SH-SY5Y (cell line): Measurements from ENCODE around the gene MYBPC2.

Experiments used
- GATA2 ChIP-seq: IDR thresholded peaks from 2 replicates; pipeline ENCODE4 v1.6.1; 2011; ENCODE audit warnings: mild to moderate bottlenecking, low read depth, low read length
- GATA3 ChIP-seq: IDR thresholded peaks from 2 replicates; pipeline ENCODE4 v1.6.1; 2011; ENCODE audit warnings: low read depth, mild to moderate bottlenecking, low read length, moderate library complexity

MYBPC2 gene

DNA sequence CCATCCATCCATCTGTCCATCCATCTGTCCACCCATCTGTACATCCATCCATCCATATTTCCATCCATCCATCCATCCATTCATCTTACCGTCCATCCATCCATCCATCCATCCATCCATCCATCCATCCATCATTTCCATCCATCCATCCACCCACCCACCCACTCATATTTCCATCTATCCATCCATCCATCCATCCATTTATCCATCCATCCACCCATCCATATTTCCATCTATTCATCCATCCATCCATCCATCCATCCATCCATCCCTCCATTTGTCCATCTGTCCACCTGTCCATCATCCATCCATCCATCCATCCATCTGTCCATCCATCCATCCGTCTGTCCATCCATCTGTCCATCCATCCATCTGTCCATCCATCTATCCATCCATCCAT lies 23.3 kb downstream of the MYBPC2 start:
- TF ChIP-seq GATA3 (no peak), GATA2 (no peak)

GRCh38 chr19:50457300-50457699 lies 24.6 kb downstream of the MYBPC2 start:
- no peak for TF ChIP-seq GATA3
- TF ChIP-seq GATA2 = no peak

GRCh38 chr19:50458396-50459066 lies 25.8 kb downstream of the MYBPC2 start:
- TF ChIP-seq GATA3 (no peak), GATA2 (no peak)

- no peak for TF ChIP-seq GATA2
- TF ChIP-seq GATA3 = no peak
Observed at GRCh38 chr19:50459067-50459456, 26.4 kb downstream of the MYBPC2 start.

DNA sequence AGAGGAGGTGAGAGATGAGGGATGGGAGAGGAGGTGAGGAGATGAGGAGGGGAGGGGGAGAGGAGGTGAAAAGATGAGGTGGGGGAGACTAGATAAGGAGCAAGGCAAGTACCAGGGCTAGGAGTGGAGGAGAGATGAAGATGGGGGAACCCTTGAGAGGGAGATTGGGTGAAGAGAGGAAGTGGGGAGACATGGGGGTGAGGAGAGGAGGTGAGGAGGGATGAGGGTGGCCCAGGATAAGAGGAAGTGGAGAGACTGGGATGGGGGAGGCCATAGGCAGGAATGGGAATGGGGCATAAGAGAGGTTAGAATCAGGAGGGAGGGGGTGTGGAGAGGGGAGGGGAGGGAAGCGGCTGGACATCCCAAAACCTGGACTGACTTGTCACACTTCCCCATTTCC lies 26.9 kb downstream of the MYBPC2 start:
- TF ChIP-seq GATA3 = no peak
- TF ChIP-seq GATA2 = no peak

- no peak for TF ChIP-seq GATA2
- no peak for TF ChIP-seq GATA3
Observed at GRCh38 chr19:50460161-50460765, 27.6 kb downstream of the MYBPC2 start.

DNA sequence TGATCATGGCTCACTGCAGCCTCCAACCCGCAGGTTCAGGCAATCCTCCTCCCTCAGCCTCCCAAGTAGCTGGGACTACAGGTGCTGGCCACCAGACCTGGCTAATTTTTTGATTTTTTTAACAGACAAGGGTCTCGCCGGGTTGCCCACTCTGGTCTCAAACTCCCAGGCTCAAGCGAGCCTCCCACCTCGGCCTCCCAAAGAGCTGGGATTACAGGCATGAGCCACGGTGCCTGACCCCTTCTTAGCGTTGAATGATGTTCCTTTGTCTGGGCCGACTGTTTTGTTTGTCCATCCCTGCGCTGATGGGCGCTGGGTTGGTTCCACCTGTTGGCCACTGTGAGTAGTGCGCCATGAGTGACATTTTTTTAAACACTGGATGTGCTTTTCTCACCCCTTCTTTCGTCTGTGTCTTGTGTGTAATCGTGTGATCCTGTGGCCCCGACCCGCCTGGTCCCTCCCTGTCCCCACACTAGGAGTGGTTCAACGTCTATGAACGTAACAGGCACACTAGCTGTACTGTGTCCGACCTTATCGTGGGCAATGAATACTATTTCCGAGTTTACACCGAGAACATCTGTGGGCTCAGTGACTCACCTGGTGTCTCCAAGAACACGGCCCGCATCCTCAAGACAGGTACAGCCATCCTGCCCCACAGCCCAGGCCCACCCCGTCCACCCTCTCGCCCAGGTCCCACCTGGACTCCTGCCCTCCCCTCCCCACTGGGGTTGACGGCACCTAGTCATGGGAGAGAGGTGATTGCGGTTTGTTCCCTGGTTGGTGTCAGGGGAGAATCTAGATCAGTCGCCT lies 28.6 kb downstream of the MYBPC2 start:
- TF ChIP-seq GATA2 (no peak), GATA3 (no peak)

- TF ChIP-seq GATA2 (no peak), GATA3 (no peak)
Observed at GRCh38 chr19:50462970-50463369, 30.3 kb downstream of the MYBPC2 start.

DNA sequence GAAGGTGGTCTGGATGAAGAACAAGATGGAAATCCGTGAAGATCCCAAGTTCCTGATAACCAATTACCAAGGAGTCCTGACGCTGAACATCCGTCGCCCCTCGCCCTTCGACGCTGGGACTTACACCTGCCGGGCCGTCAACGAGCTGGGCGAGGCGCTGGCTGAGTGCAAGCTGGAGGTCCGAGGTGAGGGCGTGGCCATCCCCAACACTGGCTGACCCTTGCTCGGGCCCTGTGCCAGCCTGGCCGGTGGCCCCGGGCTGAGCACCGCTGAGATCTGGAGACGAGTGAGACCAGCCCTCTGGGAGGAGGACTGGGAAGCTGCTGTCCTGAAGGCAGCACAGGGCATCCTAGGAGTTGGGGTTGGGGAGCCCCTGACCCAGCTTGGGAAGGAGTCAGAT lies 31.7 kb downstream of the MYBPC2 start:
- no peak for TF ChIP-seq GATA2
- TF ChIP-seq GATA3 = no peak

- TF ChIP-seq GATA2 = no peak
- TF ChIP-seq GATA3 = no peak
Observed at GRCh38 chr19:50465000-50465399, 32.3 kb downstream of the MYBPC2 start.

DNA sequence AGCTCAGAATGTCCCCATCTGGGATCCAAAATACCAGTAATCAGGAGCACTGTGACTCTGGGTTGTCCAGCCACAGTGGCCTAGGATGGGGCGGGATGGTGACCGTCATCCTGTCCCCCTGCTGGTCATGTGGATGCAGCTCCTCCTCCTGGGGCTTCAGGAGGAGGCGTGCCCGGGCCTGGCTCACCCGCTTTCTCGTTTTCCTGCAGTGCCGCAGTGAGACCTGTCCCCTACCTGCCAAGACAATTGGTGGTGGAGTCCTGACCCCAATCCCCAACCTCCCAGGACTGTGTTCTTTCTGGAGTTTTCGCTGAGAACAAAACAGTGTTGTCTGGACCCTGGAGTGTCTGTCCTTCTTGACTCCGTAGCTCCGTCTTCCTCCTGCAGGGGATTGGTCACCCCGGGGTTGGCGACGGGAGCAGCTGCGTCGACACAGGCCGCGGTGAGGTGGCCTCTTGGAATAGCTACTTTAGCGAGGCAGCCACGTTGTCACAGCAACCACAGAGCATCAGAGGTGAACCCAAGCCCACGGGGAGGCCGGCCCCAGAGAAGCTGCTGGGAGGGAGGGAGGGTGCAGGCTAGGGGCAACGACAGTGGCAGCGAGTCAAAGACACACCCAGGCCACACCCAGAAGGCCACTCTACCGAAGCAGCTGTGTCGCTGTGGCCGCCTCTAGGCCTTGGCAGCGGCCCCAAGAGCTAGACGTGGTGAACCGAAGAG lies 33.5 kb downstream of the MYBPC2 start:
- no peak for TF ChIP-seq GATA2

- no peak for TF ChIP-seq GATA2
- no peak for TF ChIP-seq GATA3
Observed at GRCh38 chr19:50466706-50467039, 34.0 kb downstream of the MYBPC2 start.

GRCh38 chr19:50467566-50467965 lies 34.9 kb downstream of the MYBPC2 start:
- TF ChIP-seq GATA2 = no peak
- TF ChIP-seq GATA3 = no peak

GRCh38 chr19:50468818-50469217 lies 36.1 kb downstream of the MYBPC2 start:
- TF ChIP-seq GATA2 = no peak
- TF ChIP-seq GATA3 = no peak
